H9 (cell line): Measurements from ENCODE around the gene CCND3. TPM values are rescaled to one million over a fixed set of nuclear protein-coding genes. Genes with fewer than 3 reads are reported as not detected.

ENCODE experiments used
- DNase-seq: peaks from one replicate; pipeline ENCODE4 v3.0.0-alpha.2; 2017
- H2AFZ ChIP-seq: one replicate; pipeline ENCODE4 v1.6.1; 2013; ENCODE audit warnings: mild to moderate bottlenecking, low read length, control low read depth, moderate library complexity
- H2AK5ac ChIP-seq: 2 replicates; pipeline ENCODE4 v1.6.1; 2013; ENCODE audit warnings: low read length, control low read depth, mixed read lengths; ENCODE audit not compliant: insufficient read length
- H2BK120ac ChIP-seq: one replicate; pipeline ENCODE4 v1.6.1; 2013; ENCODE audit warnings: low read depth, mild to moderate bottlenecking, low read length, control low read depth, inconsistent platforms; ENCODE audit not compliant: poor library complexity, severe bottlenecking
- H2BK12ac ChIP-seq: 2 replicates; pipeline ENCODE4 v1.6.1; 2013; ENCODE audit warnings: low read length, control low read depth, mixed read lengths, low read depth; ENCODE audit not compliant: insufficient read length
- H2BK15ac ChIP-seq: 2 replicates; pipeline ENCODE4 v1.6.1; 2013; ENCODE audit warnings: low read depth, low read length, control low read depth
- H2BK20ac ChIP-seq: one replicate; pipeline ENCODE4 v1.6.1; 2013; ENCODE audit warnings: low read depth, mild to moderate bottlenecking, low read length, control low read depth, inconsistent platforms; ENCODE audit not compliant: poor library complexity, severe bottlenecking
- H2BK5ac ChIP-seq: 2 replicates; pipeline ENCODE4 v1.6.1; 2013; ENCODE audit warnings: low read length, control low read depth, mixed read lengths; ENCODE audit not compliant: insufficient read length
- H3K14ac ChIP-seq: 2 replicates; pipeline ENCODE4 v1.6.1; 2013; ENCODE audit warnings: low read length, control low read depth; ENCODE audit not compliant: insufficient read depth
- H3K18ac ChIP-seq: 2 replicates; pipeline ENCODE4 v1.6.1; 2013; ENCODE audit warnings: low read depth, mild to moderate bottlenecking, mixed read lengths, low read length, control low read depth; ENCODE audit not compliant: insufficient read length
- H3K23ac ChIP-seq: 2 replicates; pipeline ENCODE4 v1.6.1; 2013; ENCODE audit warnings: low read length, control low read depth, mixed read lengths, low read depth; ENCODE audit not compliant: insufficient read length
- H3K23me2 ChIP-seq: 2 replicates; pipeline ENCODE4 v1.6.1; 2013; ENCODE audit warnings: low read depth, mild to moderate bottlenecking, mixed read lengths, low read length, control low read depth; ENCODE audit not compliant: insufficient read length, poor library complexity, severe bottlenecking
- H3K27ac ChIP-seq: 2 replicates; pipeline ENCODE4 v1.5.1; 2013; ENCODE audit warnings: low read length, control low read depth, mixed read lengths, low read depth; ENCODE audit not compliant: insufficient read length
- H3K27me3 ChIP-seq: 2 replicates; pipeline ENCODE4 v1.6.1; 2013; ENCODE audit warnings: low read length, control low read depth, inconsistent platforms; ENCODE audit not compliant: insufficient read depth
- H3K4ac ChIP-seq: 2 replicates; pipeline ENCODE4 v1.6.1; 2013; ENCODE audit warnings: low read depth, mild to moderate bottlenecking, control low read depth, inconsistent platforms, low read length, moderate library complexity
- H3K4me1 ChIP-seq: 2 replicates; pipeline ENCODE4 v1.6.1; 2013; ENCODE audit warnings: low read length, control low read depth, inconsistent platforms; ENCODE audit not compliant: insufficient read depth
- H3K4me2 ChIP-seq: 2 replicates; pipeline ENCODE4 v1.6.1; 2013; ENCODE audit warnings: low read length, control low read depth, mixed read lengths; ENCODE audit not compliant: insufficient read length, insufficient read depth
- H3K56ac ChIP-seq: 2 replicates; pipeline ENCODE4 v1.6.1; 2013; ENCODE audit warnings: low read depth, mild to moderate bottlenecking, mixed read lengths, low read length, control low read depth; ENCODE audit not compliant: insufficient read length
- H3K79me1 ChIP-seq: 2 replicates; pipeline ENCODE4 v1.6.1; 2013; ENCODE audit warnings: low read depth, mild to moderate bottlenecking, moderate library complexity, low read length, control low read depth, inconsistent platforms; ENCODE audit not compliant: insufficient read depth, poor library complexity, severe bottlenecking
- H3K79me2 ChIP-seq: 2 replicates; pipeline ENCODE4 v1.6.1; 2013; ENCODE audit warnings: low read length, control low read depth, inconsistent platforms; ENCODE audit not compliant: insufficient read depth
- H3K9ac ChIP-seq: 2 replicates; pipeline ENCODE4 v1.6.1; 2013; ENCODE audit warnings: low read length, control low read depth, mixed read lengths; ENCODE audit not compliant: insufficient read length; ENCODE audit errors: extremely low read depth
- H3K9me3 ChIP-seq: one replicate; pipeline ENCODE4 v1.6.1; 2013; ENCODE audit warnings: low read depth, low read length, inconsistent platforms; ENCODE audit not compliant: control insufficient read depth
- H3T11ph ChIP-seq: one replicate; pipeline ENCODE4 v1.6.1; 2013; ENCODE audit warnings: mild to moderate bottlenecking, low read length, control low read depth, inconsistent platforms
- H4K20me1 ChIP-seq: one replicate; pipeline ENCODE4 v1.6.1; 2013; ENCODE audit not compliant: control insufficient read depth, insufficient read length, insufficient read depth
- H4K5ac ChIP-seq: 2 replicates; pipeline ENCODE4 v1.6.1; 2013; ENCODE audit warnings: low read depth, mild to moderate bottlenecking, mixed read lengths, low read length, control low read depth; ENCODE audit not compliant: insufficient read length
- H4K8ac ChIP-seq: replicated peaks from 2 replicates; pipeline ENCODE4 v1.6.1; 2013; ENCODE audit warnings: low read length, control low read depth, mixed read lengths, low read depth; ENCODE audit not compliant: insufficient read length
- H4K91ac ChIP-seq: 2 replicates; pipeline ENCODE4 v1.6.1; 2013; ENCODE audit warnings: low read depth, mild to moderate bottlenecking, moderate library complexity, mixed read lengths, low read length, control low read depth; ENCODE audit not compliant: insufficient read length
- H3K27ac Mint-ChIP-seq, 3 experiments: 2 replicates in 2 of 3; 3 replicates in 1 of 3; pipeline ENCODE4 v1.8.0; 2020 to 2021; ENCODE audit warnings: mixed read lengths in 3 of 3, mild to moderate bottlenecking in 1 of 3, moderate library complexity in 1 of 3
- H3K27me3 Mint-ChIP-seq: 2 replicates; pipeline ENCODE4 v1.8.0; 2021; ENCODE audit warnings: low read depth, mild to moderate bottlenecking, moderate library complexity, mixed read lengths
- H3K36me3 Mint-ChIP-seq, 3 experiments: 2 replicates in 2 of 3; 3 replicates in 1 of 3; pipeline ENCODE4 v1.8.0; 2020 to 2021; ENCODE audit warnings: low read depth in 3 of 3, mixed read lengths in 3 of 3; ENCODE audit not compliant: insufficient read depth in 1 of 3
- H3K4me1 Mint-ChIP-seq, 2 experiments: 2 replicates each; pipeline ENCODE4 v1.8.0; 2020; ENCODE audit warnings: mixed read lengths in 2 of 2
- H3K4me3 Mint-ChIP-seq, 2 experiments: 2 replicates in 1 of 2; 3 replicates in 1 of 2; pipeline ENCODE4 v1.8.0; 2020 to 2021; ENCODE audit warnings: mild to moderate bottlenecking in 2 of 2, mixed read lengths in 2 of 2, moderate library complexity in 1 of 2
- H3K9me3 Mint-ChIP-seq, 2 experiments: 2 replicates in 1 of 2; 3 replicates in 1 of 2; pipeline ENCODE4 v1.8.0; 2020; ENCODE audit warnings: mild to moderate bottlenecking in 2 of 2, mixed read lengths in 2 of 2, moderate library complexity in 1 of 2
- WGBS: extraction: QIAGEN DNeasy Blood & Tissue Kit; methylation state at CpG from one replicate; pipeline ENCODE4 v1.1.7; 2013; ENCODE audit warnings: missing lambda C conversion rate, low lambda C conversion rate, mixed read lengths; ENCODE audit not compliant: insufficient read length; ENCODE audit errors: extremely low coverage; 5-methylcytosine and 5-hydroxymethylcytosine counted together
- total RNA-seq: library from RNA; stranded (reverse); gene quantifications from 2 replicates; pipeline ENCODE4 v1.2.1, GENCODE V29; 2021
- TF ChIP-seq, protein P1 (sequence below): fragments of 200-600 bp; sonication (generic); conservative IDR thresholded peaks from 3 replicates; pipeline ENCODE4 v1.8.0; 2021; ENCODE audit warnings: antibody characterized with exemption, mild to moderate bottlenecking

Gene CCND3
- total RNA-seq, 1 experiment from 2014 or later: 24.2 TPM

DNA sequence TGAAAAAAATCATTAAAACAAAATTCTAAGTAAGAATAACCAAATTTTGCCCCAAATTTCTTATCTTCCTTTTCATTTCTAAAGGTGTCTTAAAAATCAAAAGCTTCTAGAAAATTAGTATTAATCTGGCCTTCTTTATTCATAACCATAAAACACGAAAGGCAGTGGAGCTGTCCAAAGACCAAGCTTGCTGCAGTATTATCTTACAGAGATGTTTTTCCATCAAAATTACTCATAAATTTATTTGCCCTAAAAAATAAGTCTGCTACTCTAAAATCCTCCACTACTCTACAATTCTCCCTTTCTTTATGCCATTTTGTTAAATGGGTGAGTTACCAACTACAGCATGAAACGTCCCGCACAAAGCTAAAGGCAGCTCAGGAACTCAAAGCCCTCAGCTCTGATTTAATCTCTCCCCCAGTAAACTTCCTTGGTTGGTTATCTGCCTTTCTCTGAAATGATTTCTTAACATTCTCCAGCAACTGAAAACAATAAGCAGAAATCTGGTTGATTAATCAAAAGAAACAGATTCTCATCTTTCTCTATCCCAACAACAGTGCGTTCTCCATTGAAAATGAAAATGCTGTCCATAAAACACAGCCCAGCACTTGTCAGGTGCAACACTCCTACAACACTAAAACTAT is 48.6 kb downstream of the CCND3 start:
- WGBS: no CpG with 5 or more reads among the region's 4 CpGs
- H3K27ac ChIP-seq: no peak overlapping the region
- no peak overlapping the region for H2AK5ac ChIP-seq
- H3K56ac ChIP-seq: no peak overlapping the region
- H2BK15ac ChIP-seq: no peak overlapping the region
- H3K9ac ChIP-seq: peak overlapping the region; percentile 81
- H4K91ac ChIP-seq: no peak overlapping the region
- no peak overlapping the region for H3K14ac ChIP-seq
- no peak overlapping the region for H3K4me3 Mint-ChIP-seq
- H3K79me1 ChIP-seq: no peaks in the 10 kb centered on the region
- no peak overlapping the region for H3T11ph ChIP-seq
- no peaks in the 10 kb centered on the region for H3K27me3 ChIP-seq
- peaks cover 15 to 18% of the 10 kb centered on the region in 2 experiments for H3K4me1 Mint-ChIP-seq
- H3K18ac ChIP-seq: no peak overlapping the region
- H3K27me3 Mint-ChIP-seq: no peaks in the 10 kb centered on the region
- H3K4me1 ChIP-seq: peaks cover 9% of the 10 kb centered on the region; the same call in 1 of the 2 replicates
- H3K23me2 ChIP-seq: peaks cover 15% of the 10 kb centered on the region
- H2BK120ac ChIP-seq: no peak overlapping the region
- no peak overlapping the region for H3K23ac ChIP-seq
- peak overlapping the region; percentile 97 for H3K4me2 ChIP-seq
- no peak overlapping the region for H3K27ac Mint-ChIP-seq
- H2BK20ac ChIP-seq: peak overlapping the region; percentile 15
- DNase-seq: no peak
- no peaks in the 10 kb centered on the region; the same call in 1 of the 2 replicates for H3K79me2 ChIP-seq
- H2BK12ac ChIP-seq: no peak overlapping the region
- H3K4ac ChIP-seq: no peak overlapping the region
- H3K9me3 Mint-ChIP-seq: no peaks in the 10 kb centered on the region
- no peak overlapping the region for H4K5ac ChIP-seq
- no peaks in the 10 kb centered on the region for H4K20me1 ChIP-seq
- H2AFZ ChIP-seq: no peak overlapping the region
- TF ChIP-seq, protein P1, sequence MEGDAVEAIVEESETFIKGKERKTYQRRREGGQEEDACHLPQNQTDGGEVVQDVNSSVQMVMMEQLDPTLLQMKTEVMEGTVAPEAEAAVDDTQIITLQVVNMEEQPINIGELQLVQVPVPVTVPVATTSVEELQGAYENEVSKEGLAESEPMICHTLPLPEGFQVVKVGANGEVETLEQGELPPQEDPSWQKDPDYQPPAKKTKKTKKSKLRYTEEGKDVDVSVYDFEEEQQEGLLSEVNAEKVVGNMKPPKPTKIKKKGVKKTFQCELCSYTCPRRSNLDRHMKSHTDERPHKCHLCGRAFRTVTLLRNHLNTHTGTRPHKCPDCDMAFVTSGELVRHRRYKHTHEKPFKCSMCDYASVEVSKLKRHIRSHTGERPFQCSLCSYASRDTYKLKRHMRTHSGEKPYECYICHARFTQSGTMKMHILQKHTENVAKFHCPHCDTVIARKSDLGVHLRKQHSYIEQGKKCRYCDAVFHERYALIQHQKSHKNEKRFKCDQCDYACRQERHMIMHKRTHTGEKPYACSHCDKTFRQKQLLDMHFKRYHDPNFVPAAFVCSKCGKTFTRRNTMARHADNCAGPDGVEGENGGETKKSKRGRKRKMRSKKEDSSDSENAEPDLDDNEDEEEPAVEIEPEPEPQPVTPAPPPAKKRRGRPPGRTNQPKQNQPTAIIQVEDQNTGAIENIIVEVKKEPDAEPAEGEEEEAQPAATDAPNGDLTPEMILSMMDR: no peak
- no peak overlapping the region for H4K8ac ChIP-seq
- H2BK5ac ChIP-seq: no peak overlapping the region
- peaks cover 0 to 5% (median 0%) of the 10 kb centered on the region in 3 experiments; a peak in 1 of 7 replicates for H3K36me3 Mint-ChIP-seq
- H3K9me3 ChIP-seq: no peaks in the 10 kb centered on the region
